HCEC 1CT (cell line): ENCODE measurements around the gene PGM5.

Source experiments
- DNase-seq: peaks from one replicate; pipeline ENCODE4 v3.0.0-alpha.2; 2017

Gene PGM5

DNA sequence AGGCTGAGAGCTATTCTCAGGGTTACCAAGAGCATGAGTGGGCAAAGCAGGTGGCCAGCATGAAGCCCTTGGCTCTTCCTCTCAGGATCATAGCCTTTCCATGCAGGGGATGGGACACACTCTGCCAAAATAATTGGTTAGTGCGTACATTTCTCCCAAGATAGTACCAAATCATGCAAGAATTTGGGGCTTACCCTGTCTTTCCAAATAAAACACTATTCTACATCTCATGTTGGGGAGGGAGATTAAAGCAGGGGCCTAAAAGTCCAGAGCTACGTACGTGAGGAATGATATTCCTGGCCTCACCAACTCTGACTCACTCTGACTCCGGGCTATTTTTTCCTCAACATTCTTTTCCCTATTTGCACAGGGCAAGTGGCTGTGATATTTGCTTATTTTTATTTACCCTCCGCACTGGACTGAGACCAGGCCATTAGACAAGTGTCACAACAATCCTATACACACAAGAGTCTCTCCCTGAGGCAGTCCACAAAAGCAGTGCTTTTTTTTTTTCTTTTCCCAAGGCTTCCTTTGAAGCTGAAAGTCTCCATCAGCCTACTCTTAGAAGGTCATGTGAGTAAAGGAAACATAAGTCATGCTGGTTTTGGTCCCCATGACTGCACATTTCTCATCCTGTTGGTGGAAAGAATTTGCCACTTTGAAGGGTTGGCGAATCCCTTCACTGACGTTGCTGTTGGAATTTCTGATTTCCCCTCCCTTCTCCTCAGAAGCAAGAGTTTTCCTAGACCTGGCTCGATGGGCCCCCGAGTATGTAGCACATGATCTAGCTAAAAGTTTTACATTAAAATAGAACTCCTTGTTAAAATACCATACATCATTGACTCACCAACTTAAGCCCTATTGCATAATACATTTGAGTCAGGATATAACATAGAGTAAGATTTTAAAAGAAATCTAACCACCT lies 144.3 kb downstream of the PGM5 start:
- peak; percentile 10 for DNase-seq

DNA sequence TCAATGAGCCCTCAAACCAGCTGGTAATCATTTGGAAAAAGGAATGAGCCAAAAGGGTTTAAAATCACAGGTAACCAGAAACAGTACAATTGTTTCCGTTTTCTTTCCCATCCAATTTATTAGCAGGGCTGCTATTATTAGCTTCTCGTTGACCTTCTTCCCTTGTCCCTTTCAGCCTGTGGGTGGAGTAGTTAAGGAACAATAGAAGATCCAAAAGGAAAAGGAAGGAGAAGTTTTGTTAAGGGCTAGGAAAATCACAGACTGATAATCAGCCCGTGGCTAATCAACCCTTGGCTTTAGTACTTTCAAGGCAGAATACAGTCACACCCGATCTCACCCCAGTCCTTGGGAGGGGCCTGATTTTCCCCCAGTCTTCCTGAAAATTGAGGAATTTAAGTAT lies 145.9 kb downstream of the PGM5 start:
- no peak for DNase-seq

DNA sequence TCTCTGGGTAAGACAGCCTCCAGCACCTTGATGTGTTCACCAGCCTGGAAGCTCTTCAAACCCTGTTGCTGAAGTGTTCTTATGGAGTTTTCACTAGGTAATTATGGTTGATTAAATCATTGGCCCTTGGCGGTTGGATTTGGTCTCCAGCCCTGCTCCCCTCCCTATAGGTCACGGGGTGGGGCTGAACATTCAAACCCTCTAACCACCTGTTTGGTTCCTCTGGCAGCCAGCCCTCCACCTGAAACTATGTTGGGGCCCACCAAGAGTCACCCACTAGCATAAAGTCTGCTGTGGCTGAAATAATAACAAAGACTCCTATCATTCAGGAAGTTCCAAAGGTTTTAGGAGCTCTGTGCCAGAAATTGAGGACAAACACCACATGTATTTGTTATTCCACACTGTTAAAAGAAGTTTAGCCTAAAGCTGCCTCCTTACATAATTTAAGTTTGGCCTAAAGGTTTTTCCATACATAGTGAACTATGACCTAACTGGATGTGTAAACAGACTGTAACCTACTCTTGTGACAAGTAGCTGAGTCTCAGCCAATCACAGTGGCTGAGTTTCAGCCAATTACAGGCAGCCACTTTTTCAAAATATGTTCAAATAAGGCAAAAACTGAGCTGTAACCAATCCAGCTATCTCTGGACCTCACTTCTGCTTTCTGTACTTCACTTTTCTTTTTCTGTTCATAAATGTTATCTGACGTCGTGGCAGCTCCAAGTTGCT lies 149.4 kb downstream of the PGM5 start:
- no peak for DNase-seq

DNA sequence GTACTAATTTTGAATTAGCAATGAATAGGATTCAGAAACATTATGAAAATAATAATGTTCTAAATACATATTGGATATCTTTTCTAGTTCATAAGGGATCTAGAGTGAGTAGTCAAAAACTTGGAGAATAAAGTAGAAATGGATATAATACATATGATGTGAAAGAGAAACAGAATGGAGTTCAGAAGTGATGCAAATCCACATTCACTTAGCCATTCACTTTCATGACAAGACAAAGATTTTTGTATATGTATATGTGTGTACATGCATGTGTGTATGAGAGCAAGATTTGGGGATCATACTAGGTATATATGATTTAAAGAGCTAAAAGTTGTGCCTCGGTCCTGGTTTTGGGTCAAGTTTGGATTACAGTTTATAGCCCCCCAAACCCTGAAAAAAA lies 150.1 kb downstream of the PGM5 start:
- DNase-seq = no peak

DNA sequence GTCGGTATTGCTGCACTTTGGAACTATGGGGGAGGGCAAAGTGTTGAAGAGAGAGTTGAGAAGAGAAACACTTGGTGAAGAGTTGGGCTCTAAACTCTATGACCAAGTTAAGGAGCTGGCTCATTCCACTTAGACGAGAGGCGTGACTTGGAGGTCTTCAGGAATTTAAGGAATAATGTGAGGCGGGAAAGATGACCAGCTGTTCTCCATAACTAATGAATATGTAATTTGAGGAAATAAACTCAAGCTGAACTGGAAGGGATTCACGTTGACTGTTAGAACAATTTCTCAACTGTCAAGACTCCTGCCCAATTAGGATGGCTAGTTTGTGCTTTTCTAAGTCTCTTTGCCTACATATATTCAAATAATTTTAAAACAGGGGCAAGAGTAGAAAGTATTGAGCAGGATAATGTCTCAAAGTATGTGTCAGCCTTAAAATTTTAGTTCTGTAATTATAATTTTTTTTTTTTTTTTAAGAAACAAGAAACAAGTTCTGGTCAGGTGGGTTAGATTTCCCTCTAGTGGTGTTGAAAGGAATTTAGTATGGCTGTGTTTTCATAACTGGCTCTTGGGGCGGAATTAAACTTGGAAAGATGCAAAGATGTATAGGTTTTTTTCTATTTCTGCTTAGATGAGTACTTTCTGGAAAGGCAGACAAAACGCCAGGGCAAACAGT lies 150.9 kb downstream of the PGM5 start:
- no peak for DNase-seq

DNA sequence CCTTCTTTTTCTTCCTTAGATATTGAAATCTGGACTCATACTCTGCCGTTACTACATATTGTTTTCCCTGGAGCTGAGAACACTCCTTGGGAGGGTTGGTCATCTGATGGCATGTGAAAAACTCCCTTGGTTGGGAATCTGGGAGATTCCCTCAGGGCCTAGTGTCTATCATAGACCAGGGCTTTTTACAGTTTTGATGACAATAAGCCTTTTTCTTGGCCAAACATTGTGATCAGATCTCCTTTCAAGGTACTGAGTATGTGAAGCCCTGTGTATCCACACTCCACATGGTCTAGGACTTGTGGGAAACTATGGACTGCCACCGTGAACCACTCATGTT lies 151.4 kb downstream of the PGM5 start:
- no peak for DNase-seq

DNA sequence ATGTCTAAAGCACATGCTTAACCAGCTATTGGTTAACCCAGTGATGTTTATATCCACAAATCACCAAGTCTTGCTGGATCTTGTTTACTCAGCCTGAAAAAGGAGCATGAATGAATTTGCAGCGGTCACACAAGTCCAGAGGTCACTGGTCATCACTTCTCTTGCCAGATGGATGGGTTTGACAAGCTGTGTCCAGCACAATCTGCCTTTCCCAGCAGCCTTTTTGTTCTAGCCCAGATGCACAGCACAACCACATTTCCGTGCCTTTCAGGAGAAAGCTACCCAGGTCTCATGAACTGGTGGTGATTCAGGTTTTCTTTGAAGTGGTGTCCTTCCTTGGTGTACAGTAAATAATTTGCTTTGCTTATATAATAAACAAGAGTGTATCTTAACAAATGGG lies 152.1 kb downstream of the PGM5 start:
- no peak for DNase-seq

DNA sequence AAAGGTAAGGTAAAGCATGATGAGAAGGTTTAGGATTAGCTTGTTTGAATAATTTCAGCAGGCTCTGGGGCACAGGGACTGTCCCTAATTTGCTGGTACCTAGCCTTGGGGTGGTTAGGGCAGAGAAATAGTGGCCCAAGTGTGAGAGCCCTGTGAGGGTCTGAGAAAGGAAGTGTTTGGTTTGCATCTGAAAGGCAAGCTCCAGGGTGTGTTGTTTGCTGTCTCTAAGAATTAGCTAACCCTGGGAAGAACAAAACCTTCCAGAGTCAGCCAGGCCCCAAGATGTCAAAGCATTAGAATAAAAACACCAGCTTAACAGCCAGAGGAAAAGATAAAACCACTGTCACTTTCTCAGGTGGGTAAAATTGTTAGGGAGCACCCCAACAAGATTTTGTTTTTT lies 153.3 kb downstream of the PGM5 start:
- DNase-seq = no peak

DNA sequence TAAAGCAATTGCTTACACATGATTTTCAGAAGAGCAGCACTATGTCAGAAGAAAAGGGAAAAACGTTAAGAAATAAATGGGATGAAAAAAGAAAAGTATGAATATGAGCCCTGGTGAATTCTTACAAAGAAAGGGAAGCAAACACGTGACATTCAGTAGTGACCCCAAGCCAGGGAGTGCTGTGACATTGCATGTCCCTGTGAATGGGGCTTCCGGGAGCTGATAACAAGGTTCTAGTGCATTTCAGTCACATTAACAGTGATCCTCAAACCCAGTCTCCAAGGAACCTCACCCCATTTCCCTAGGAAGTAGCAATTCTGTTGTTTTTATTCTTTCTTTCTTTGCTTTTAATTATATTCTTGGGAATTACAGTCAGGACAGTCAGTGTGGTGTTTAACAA lies 157.0 kb downstream of the PGM5 start:
- DNase-seq = no peak

DNA sequence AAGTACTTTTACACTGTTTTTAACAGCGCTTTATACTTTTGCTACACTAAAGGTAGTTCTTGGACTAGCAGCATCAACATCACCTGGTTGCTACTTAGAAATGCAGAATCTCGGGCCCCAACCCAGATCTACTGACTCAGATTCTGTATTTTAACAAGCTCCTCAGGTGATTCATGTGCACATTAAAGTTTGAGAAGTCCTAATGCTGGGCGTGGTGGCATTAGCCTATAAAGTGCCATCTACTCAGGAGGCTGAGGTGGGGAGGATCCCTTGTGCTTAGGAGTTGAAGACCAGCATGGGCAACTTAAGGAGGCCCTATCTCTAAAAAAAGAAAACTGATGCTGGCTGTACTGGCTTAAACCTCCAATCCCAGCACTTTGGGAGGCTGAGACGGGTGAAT lies 157.6 kb downstream of the PGM5 start:
- DNase-seq = no peak

DNA sequence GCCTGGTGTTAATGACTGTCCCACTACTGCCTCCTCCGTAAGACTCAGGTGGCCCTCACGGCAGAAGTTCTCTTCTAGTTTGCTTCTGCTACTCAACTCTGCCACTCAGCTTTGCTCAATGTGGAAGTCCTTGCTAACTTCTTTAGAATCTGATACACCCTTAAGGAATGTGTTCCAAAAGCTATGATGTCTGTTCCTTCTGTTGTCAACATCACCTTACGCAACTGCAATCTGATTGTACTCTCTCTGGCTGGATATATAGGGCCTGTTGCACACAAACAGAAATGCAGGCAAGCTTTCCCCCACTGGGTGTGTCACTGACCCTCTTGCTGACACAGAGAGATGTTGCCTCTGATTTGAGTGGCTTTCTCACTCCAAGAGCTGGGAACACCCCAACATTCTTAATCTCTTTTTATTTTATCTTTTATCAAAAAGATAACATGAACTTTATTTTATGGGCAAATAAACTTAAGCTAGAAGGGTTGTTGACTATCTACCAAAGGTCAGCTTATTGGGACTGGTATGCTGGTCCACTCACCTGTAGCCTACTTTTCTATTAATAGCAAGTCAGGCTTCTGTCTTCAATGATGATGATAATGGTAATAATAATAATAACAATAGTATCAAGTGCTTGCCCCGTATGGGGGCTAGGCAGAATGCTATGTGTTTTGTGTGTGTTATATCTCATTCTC lies 159.1 kb downstream of the PGM5 start:
- no peak for DNase-seq

DNA sequence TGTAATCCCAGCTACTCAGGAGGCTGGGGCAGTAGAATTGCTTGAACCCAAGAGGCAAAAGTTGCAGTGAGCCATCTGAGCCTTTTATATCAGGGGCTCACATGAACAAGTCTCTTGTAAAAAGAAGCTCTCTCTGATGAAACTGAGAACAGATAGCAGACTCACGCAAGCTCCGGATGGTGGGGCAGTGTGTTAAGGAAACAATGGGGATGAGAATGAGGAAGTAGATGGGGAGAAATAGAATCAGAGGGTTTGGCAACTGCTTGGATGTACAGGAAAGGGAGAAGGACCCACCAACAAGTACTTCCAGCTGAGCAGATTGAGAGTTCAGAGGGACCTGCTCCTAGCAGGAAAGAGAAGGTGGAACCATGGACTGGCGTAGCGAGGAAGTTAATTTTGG lies 165.7 kb downstream of the PGM5 start:
- DNase-seq = no peak

DNA sequence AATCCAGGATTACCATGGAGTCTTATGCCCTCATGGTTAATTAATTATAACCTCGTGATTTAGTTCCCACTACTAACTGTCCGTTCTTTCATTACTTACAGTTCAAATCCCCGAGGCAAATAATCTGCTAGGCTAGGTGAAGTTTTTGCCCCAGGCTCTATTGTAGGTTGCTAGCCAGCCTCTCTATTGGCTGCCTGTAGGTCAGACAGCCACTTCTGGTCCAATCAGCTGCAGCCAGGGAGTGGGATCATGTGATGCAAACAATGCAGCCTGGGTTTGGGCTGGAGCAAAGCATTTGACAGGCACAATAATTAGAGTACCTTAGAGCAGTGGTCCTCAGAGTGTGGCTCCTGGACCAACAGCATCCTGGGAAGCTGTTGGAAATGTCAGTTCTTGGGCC lies 166.5 kb downstream of the PGM5 start:
- no peak for DNase-seq

DNA sequence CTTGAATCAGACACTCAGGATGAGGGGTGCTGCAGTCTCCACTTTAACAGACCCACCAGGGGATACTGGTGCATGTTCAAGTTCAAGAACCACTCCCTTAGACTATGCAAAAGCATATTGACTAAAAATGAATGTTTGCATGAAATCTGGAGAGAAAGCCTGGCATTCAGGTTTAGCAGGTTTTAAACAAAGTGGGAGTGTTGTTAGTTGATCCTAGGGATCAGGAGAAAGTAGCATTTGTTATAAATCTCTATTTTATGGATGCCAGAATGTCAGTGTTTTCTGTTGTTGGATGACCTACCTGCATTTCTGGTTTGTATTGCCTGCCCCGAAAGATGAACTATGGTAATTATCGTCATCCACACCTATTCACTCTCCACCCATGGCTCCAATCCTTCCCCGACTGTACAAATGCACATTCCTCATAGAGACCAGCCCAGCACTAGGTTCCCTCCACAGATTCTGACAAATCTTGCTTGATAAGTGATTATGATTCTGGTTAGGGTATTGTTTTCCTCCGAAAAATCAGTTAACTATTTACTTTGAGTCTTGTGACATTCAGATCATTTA lies 167.0 kb downstream of the PGM5 start:
- no peak for DNase-seq

DNA sequence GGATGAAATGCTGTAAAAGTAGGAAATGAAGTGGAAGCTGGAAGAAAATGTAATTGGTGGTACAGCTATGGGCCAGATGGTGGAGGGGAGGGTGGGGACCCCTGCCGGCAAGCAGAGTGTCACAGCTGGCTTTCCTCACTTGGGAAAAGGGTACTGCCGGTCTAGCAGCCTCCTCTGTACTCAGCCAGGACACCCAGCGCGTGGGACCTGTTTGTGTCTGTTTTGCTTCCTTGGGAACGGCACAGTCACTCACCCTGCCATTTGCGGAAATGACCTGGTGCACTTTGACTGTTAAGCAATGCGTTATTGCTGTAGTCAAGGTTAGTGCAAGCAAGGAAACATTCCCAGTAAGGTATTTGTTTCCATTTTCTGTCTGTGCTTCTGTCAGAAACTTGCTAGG lies 174.2 kb downstream of the PGM5 start:
- no peak for DNase-seq

DNA sequence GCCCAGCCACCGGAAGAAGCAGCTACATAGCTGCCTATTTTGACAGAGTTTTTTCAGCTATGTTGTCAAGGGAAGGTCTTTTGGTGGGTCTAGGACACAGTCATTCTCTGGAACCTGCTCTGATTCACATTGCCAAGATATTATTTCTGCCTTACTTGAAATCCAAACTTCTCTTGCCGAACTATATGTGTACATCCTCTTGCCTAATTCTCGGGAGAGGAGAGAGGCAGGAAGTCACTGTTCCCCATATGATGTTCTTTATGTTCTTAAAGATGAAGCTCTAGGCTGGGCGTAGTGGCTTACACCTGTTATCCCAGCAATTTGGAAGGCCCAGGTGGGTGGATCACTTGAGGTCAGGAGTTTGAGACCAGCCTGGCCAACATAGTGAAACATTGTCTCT lies 175.7 kb downstream of the PGM5 start:
- no peak for DNase-seq

DNA sequence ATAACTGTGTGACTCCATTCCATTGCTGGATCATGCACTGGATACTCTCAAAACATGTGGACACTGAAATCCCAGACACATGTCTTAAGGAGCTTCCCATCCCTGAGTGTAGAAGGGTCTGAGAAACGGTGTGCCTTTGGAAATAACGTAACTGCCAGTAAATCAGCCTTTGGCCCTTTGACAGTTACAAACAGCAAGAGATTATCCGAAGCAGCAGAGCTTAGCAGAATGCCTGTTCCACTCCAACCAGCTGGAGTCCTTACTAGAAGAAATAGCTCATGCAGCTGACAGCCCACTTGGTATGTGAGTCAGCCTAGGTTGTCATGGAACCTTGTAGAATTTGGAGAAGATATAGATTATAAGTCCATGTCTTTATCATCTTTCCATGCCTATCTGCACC lies 177.3 kb downstream of the PGM5 start:
- DNase-seq = no peak

DNA sequence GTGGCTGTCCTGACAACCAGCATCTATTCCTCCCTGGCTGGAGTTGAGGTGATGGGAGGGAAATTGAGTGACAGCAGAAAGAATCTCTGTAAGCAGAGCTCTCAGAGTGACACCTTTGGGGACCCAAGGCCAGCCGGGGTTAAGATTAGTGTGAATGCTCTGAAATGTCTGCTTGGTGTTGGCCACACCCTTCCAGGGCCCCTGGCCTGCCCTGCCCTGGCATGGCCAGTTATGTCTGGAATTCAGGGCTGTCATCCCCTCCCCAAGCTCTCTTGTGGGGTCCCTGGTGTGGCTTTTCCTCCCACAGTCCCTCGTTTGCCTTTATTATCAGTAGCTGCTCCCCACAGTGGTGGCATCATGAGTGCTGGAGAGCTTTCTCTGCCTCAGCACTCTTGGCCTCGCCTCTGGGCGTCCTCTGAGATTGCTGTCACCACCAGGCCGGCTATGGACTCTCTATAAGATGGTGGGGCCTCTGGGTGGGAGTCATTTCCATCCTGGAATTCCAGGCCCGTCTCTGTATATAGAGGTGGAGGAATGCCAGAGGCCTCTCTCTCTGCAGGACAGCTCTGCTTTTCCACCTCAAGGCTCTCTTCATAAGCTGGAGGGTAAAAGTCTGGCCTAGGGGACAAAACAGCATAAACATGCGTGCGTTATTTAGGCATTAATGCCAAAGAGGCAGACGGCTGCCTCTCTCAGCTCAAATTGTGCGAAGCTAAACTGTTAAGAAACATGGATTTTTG lies 180.6 kb downstream of the PGM5 start:
- DNase-seq = no peak

DNA sequence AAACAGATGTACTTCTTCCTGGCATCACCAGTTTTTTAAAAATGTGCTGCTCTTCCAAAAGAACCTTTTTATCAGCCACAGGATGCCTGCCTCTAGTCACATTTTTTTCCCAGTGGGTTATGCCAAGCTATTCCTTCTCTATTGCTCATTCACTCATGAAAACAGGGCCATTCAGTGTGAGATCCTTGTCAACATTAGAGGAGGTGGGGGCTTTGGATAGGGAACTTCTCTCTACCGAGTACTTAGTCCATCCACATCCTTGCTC lies 181.1 kb downstream of the PGM5 start:
- no peak for DNase-seq

DNA sequence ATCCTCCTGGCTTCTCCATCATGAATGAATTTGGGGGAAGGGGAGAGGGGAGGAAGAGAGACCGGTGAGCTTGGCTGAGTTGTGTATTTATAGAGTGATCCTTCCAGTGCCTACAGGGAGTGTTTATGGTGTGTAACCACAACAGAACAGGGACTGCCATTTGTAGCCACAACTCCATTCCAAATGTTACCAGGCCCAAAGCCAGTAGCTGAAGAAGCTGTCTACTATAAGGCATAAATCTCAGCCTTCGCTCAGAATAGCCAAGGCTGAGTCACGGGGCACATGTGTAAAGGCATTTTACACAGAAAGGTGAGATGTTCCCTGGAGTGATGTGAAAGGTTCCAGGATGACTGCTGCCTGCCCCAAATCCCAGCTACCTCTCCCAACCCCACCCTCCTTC lies 181.8 kb downstream of the PGM5 start:
- no peak for DNase-seq

DNA sequence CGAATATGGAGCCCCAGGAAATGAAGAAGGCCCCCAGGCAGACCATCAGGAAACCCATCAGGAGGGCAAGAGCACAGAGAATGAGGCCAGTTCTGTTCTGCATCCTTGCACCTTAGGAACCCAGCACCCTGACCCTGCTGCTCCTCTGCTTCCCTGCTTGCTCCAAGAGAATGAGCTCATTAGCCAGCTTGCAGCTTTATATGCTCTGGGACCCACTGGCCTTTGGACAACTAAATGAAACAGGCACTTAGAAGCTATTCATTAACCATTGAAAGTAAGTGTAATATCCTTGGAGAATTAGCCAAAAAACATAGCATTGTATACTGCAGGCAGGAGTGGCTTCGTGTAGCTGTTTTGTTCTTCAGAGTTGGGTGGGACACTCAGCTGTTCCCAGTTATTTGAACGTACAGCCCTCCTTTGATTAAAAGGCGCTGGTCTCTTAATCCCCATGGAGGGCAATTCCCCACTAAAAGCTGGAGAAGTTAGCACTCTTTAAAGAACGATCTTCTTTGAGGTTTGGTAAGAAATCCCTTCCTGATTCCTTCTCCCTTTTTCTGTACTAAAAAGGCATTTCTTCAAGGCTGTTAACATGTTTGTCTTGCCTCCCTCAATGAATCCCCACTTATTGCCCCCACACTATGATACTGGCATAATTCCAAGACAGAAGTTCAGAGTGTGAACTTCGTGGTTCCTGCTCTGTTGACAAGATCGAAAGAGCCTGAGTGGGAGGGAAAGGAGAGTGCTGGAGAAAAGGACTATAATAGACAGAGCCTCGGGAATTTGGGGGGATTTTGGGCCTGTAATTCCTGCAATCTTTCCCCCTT lies 184.5 kb downstream of the PGM5 start, which contains the start of gene TMEM252:
Gene TMEM252 (minus strand): TSS at position 172 of the 824 bp plus-strand sequence. CDS start 69 bp downstream, at position 103.
- no peak for DNase-seq
